Activated CD8-positive, alpha-beta memory T cell treated with anti-CD3 and anti-CD28 coated beads, Interleukin-2, amount 10 ng/mL, durations not matched to agents 7 days and 5 days (primary cell): ENCODE results near the gene MAP1LC3A. TPM values are rescaled to one million over a fixed set of nuclear protein-coding genes. Genes with fewer than 3 reads are reported as not detected.
"Not testable (repeated sequence)": the region's sequence is repeated elsewhere in the genome, so short reads cannot be mapped to it uniquely, and the experiment has no call there.

Experiments used
- ATAC-seq: fragments of 150-1000 bp; cut with Tn5 transposase; one replicate; pipeline ENCODE4 v1.10.0; 2021; ENCODE audit warnings: moderate library complexity
- CTCF ChIA-PET: fragments of 350-600 bp; sonication (Branson Sonifier 250); formaldehyde crosslinking; loops from one replicate; lab custom pipeline; 2021; ENCODE audit warnings: antibody characterized with exemption; lab: Charles Lee
- DNase-seq: peaks from one replicate; pipeline ENCODE4 v3.0.0-alpha.2; 2020
- H3K27ac Mint-ChIP-seq: one replicate; pipeline ENCODE4 v1.8.0; 2021; ENCODE audit warnings: mild to moderate bottlenecking, mixed read lengths
- H3K27me3 Mint-ChIP-seq: one replicate; pipeline ENCODE4 v1.8.0; 2021; ENCODE audit warnings: mixed read lengths
- H3K36me3 Mint-ChIP-seq: one replicate; pipeline ENCODE4 v1.8.0; 2021; ENCODE audit warnings: mild to moderate bottlenecking, mixed read lengths
- H3K4me1 Mint-ChIP-seq: one replicate; pipeline ENCODE4 v1.8.0; 2021; ENCODE audit warnings: mixed read lengths
- H3K4me3 Mint-ChIP-seq: one replicate; pipeline ENCODE4 v1.8.0; 2021; ENCODE audit warnings: mild to moderate bottlenecking, moderate library complexity, mixed read lengths
- H3K9me3 Mint-ChIP-seq: one replicate; pipeline ENCODE4 v1.8.0; 2022; ENCODE audit warnings: low read depth, mixed read lengths
- total RNA-seq, 2 experiments: library from RNA; stranded (reverse); gene quantifications; one replicate each; pipeline ENCODE4 v1.2.3, GENCODE V29; 2021

MAP1LC3A gene
- total RNA-seq, 2 experiments from 2014 or later, result 4.7 to 5.2 TPM

GRCh38 chr20:34519841-34520240 is 38.7 kb upstream of the MAP1LC3A start:
- H3K4me3 Mint-ChIP-seq, H3K27me3 Mint-ChIP-seq, H3K27ac Mint-ChIP-seq, ATAC-seq, H3K9me3 Mint-ChIP-seq, DNase-seq: not testable (repeated sequence)
- CTCF ChIA-PET, result interaction anchor here (7.7 kb wide), 1 partner anchor 207 kb away, joined by 110 read pairs; no protein-coding TSS in a partner anchor
- Mint-ChIP-seq H3K36me3 (peaks cover 15% of the 10 kb centered on the region), H3K4me1 (peaks cover 23% of the 10 kb centered on the region)

GRCh38 chr20:34522969-34523871 is 35.3 kb upstream of the MAP1LC3A start:
- Mint-ChIP-seq H3K4me1 (peaks cover 14% of the 10 kb centered on the region), H3K27me3 (no peaks in the 10 kb centered on the region), H3K9me3 (no peaks in the 10 kb centered on the region), H3K4me3 (no peak overlapping the region), H3K27ac (no peak overlapping the region), H3K36me3 (peaks cover 19% of the 10 kb centered on the region)
- CTCF ChIA-PET, result interaction anchor here (0.7 to 5.6 kb wide), 6 partner anchors 8 to 210 kb away, joined by 3 to 56 read pairs (median 3); no protein-coding TSS in a partner anchor
- DNase-seq (peak; percentile 64), ATAC-seq (peak; percentile 65)

GRCh38 chr20:34524426-34524825 is 34.1 kb upstream of the MAP1LC3A start:
- peak; percentile 14 for DNase-seq
- Mint-ChIP-seq H3K4me3 (no peak overlapping the region), H3K27me3 (no peaks in the 10 kb centered on the region), H3K27ac (no peak overlapping the region), H3K9me3 (no peaks in the 10 kb centered on the region), H3K4me1 (peaks cover 7% of the 10 kb centered on the region), H3K36me3 (peaks cover 14% of the 10 kb centered on the region)
- no peak for ATAC-seq
- CTCF ChIA-PET, result interaction anchor here (0.5 to 5.6 kb wide), 3 partner anchors 129 to 261 kb away, joined by 3 to 56 read pairs (median 3); no protein-coding TSS in a partner anchor

GRCh38 chr20:34525342-34525708 is 33.2 kb upstream of the MAP1LC3A start:
- Mint-ChIP-seq H3K36me3 (peaks cover 12% of the 10 kb centered on the region), H3K4me1 (peaks cover 5% of the 10 kb centered on the region), H3K4me3 (no peak overlapping the region), H3K9me3 (no peaks in the 10 kb centered on the region), H3K27me3 (no peaks in the 10 kb centered on the region), H3K27ac (no peak overlapping the region)
- CTCF ChIA-PET, result interaction anchor here (0.6 to 5.6 kb wide), 4 partner anchors 8 to 213 kb away, joined by 3 to 56 read pairs (median 4); partner anchors contain the start of gene DYNLRB1
- DNase-seq, result no peak
- no peak for ATAC-seq

- no peak for ATAC-seq
- Mint-ChIP-seq H3K4me3 (no peak overlapping the region), H3K36me3 (peaks cover 12% of the 10 kb centered on the region), H3K4me1 (peaks cover 5% of the 10 kb centered on the region), H3K9me3 (no peaks in the 10 kb centered on the region), H3K27ac (no peak overlapping the region), H3K27me3 (no peaks in the 10 kb centered on the region)
- CTCF ChIA-PET, result interaction anchor here (0.6 to 5.6 kb wide), 4 partner anchors 9 to 213 kb away, joined by 3 to 56 read pairs (median 4); partner anchors contain the start of gene DYNLRB1
- DNase-seq, result peak; percentile 22
Measured at GRCh38 chr20:34525709-34526416, 32.7 kb upstream of the MAP1LC3A start.

GRCh38 chr20:34526466-34526865 is 32.1 kb upstream of the MAP1LC3A start:
- CTCF ChIA-PET, result interaction anchor here (1.8 to 5.6 kb wide), 2 partner anchors 10 to 214 kb away, joined by 6 to 56 read pairs; partner anchors contain the start of gene DYNLRB1
- H3K4me1 Mint-ChIP-seq, result peaks cover 5% of the 10 kb centered on the region
- no peak overlapping the region for H3K4me3 Mint-ChIP-seq
- H3K9me3 Mint-ChIP-seq, result no peaks in the 10 kb centered on the region
- peaks cover 12% of the 10 kb centered on the region for H3K36me3 Mint-ChIP-seq
- H3K27ac Mint-ChIP-seq, result no peak overlapping the region
- no peaks in the 10 kb centered on the region for H3K27me3 Mint-ChIP-seq
- no peak for ATAC-seq
- DNase-seq, result no peak

GRCh38 chr20:34527016-34527415 is 31.5 kb upstream of the MAP1LC3A start:
- DNase-seq (no peak), ATAC-seq (no peak)
- Mint-ChIP-seq H3K4me1 (peaks cover 5% of the 10 kb centered on the region), H3K4me3 (no peak overlapping the region), H3K36me3 (peaks cover 12% of the 10 kb centered on the region), H3K9me3 (no peaks in the 10 kb centered on the region), H3K27me3 (no peaks in the 10 kb centered on the region), H3K27ac (no peak overlapping the region)
- CTCF ChIA-PET, result interaction anchor here (5.6 kb wide), 1 partner anchor 214 kb away, joined by 56 read pairs; no protein-coding TSS in a partner anchor

GRCh38 chr20:34528921-34529297 is 29.6 kb upstream of the MAP1LC3A start:
- CTCF ChIA-PET, result interaction anchor here (0.9 kb wide), 1 partner anchor 11 kb away, joined by 3 read pairs; no protein-coding TSS in a partner anchor
- no peak for DNase-seq
- Mint-ChIP-seq H3K27ac (no peak overlapping the region), H3K36me3 (peaks cover 8% of the 10 kb centered on the region), H3K9me3 (no peaks in the 10 kb centered on the region), H3K4me3 (no peak overlapping the region), H3K4me1 (no peaks in the 10 kb centered on the region), H3K27me3 (no peaks in the 10 kb centered on the region)
- ATAC-seq, result no peak

- Mint-ChIP-seq H3K4me1 (no peaks in the 10 kb centered on the region), H3K9me3 (no peaks in the 10 kb centered on the region), H3K27me3 (no peaks in the 10 kb centered on the region), H3K4me3 (no peak overlapping the region), H3K27ac (no peak overlapping the region), H3K36me3 (peaks cover 12% of the 10 kb centered on the region)
- CTCF ChIA-PET, result interaction anchor here (1.2 to 1.6 kb wide), 3 partner anchors 9 to 13 kb away, joined by 3 to 5 read pairs (median 4); no protein-coding TSS in a partner anchor
- ATAC-seq, result no peak
- no peak for DNase-seq
Measured at GRCh38 chr20:34529742-34530141, 28.8 kb upstream of the MAP1LC3A start.

GRCh38 chr20:34530342-34530741 is 28.2 kb upstream of the MAP1LC3A start:
- H3K4me3 Mint-ChIP-seq, result no peak overlapping the region
- H3K36me3 Mint-ChIP-seq, result peaks cover 14% of the 10 kb centered on the region
- ATAC-seq (no peak), DNase-seq (no peak)
- H3K27me3 Mint-ChIP-seq, result no peaks in the 10 kb centered on the region
- H3K27ac Mint-ChIP-seq, result no peak overlapping the region
- CTCF ChIA-PET, result interaction anchor here (1.2 to 2.6 kb wide), 4 partner anchors 8 to 218 kb away, joined by 3 to 6 read pairs (median 4); no protein-coding TSS in a partner anchor
- no peaks in the 10 kb centered on the region for H3K9me3 Mint-ChIP-seq
- H3K4me1 Mint-ChIP-seq, result no peaks in the 10 kb centered on the region

GRCh38 chr20:34531608-34532265 is 26.8 kb upstream of the MAP1LC3A start:
- DNase-seq (no peak), ATAC-seq (no peak)
- Mint-ChIP-seq H3K4me1 (no peaks in the 10 kb centered on the region), H3K27me3 (no peaks in the 10 kb centered on the region), H3K9me3 (no peaks in the 10 kb centered on the region), H3K36me3 (peaks cover 18% of the 10 kb centered on the region), H3K4me3 (no peak overlapping the region), H3K27ac (no peak overlapping the region)
- CTCF ChIA-PET, result interaction anchor here (0.6 to 2.6 kb wide), 3 partner anchors 15 to 219 kb away, joined by 3 to 6 read pairs (median 3); no protein-coding TSS in a partner anchor

- no peaks in the 10 kb centered on the region for H3K9me3 Mint-ChIP-seq
- DNase-seq (no peak), ATAC-seq (no peak)
- no peaks in the 10 kb centered on the region for H3K4me1 Mint-ChIP-seq
- H3K27me3 Mint-ChIP-seq, result no peaks in the 10 kb centered on the region
- no peak overlapping the region for H3K27ac Mint-ChIP-seq
- H3K4me3 Mint-ChIP-seq, result no peak overlapping the region
- CTCF ChIA-PET, result interaction anchor here (1.2 to 2.6 kb wide), 2 partner anchors 16 to 220 kb away, joined by 3 to 6 read pairs; no protein-coding TSS in a partner anchor
- H3K36me3 Mint-ChIP-seq, result peaks cover 18% of the 10 kb centered on the region
Measured at GRCh38 chr20:34532320-34532719, 26.2 kb upstream of the MAP1LC3A start.
